ENCODE results near the gene ELAPOR1. TPM values are rescaled to one million over a fixed set of nuclear protein-coding genes. Genes with fewer than 3 reads are reported as not detected.
A peak's percentile ranks its signal among the peaks of the same experiment; 100 is the strongest.

The ELAPOR1 gene
- total and polyA plus RNA-seq, 8 donors: 46.9 to 186 (median 143) TPM

- Histone ChIP-seq H3K36me3 (no peaks in the 10 kb centered on the region), H3K9me3 (no peaks in the 10 kb centered on the region), H3K4me3 (no peak overlapping the region), H3K4me1 (no peaks in the 10 kb centered on the region), H3K27me3 (no peaks in the 10 kb centered on the region), H3K27ac (no peak overlapping the region)
- 75 to 76% methylated on average over 3 of the region's 3 CpGs for WGBS, 2 donors
- TF ChIP-seq CTCF (IDR thresholded peaks at IDR 0.05): no peak
- no peak for DNase-seq
- ATAC-seq: no peak
- intact Hi-C loops (cut with DNase I): no loop called here
- FAIRE-seq: no peak
Observed at GRCh38 chr1:109083501-109083900, 30.4 kb upstream of the ELAPOR1 start.

GRCh38 chr1:109083923-109084322 lies 30.0 kb upstream of the ELAPOR1 start:
- intact Hi-C loops (cut with DNase I): no loop called here
- ATAC-seq (peak in 2 of 4 donors; percentile 50 to 76), FAIRE-seq (no peak), DNase-seq (no peak)
- H3K9me3 ChIP-seq: no peaks in the 10 kb centered on the region
- WGBS, 2 donors: 24 to 27% methylated on average over 1 of the region's 1 CpG
- no peaks in the 10 kb centered on the region for H3K4me1 ChIP-seq
- H3K27me3 ChIP-seq: no peaks in the 10 kb centered on the region
- no peak overlapping the region for H3K4me3 ChIP-seq
- no peaks in the 10 kb centered on the region for H3K36me3 ChIP-seq
- no peak overlapping the region for H3K27ac ChIP-seq
- no peak for TF ChIP-seq CTCF (IDR thresholded peaks at IDR 0.05)

- Histone ChIP-seq H3K9me3 (no peaks in the 10 kb centered on the region), H3K27ac (no peak overlapping the region), H3K4me1 (peaks cover 0 to 1% (median 0%) of the 10 kb centered on the region in 3 donors), H3K27me3 (no peaks in the 10 kb centered on the region), H3K4me3 (no peak overlapping the region), H3K36me3 (no peaks in the 10 kb centered on the region)
- DNase-seq: no peak
- no peak for ATAC-seq
- 79 to 86% methylated on average over 13 of the region's 13 CpGs for WGBS, 2 donors
- TF ChIP-seq CTCF (IDR thresholded peaks at IDR 0.05): no peak
- intact Hi-C loops (cut with DNase I): no loop called here
- FAIRE-seq: no peak
Observed at GRCh38 chr1:109084563-109085517, 29.1 kb upstream of the ELAPOR1 start.

GRCh38 chr1:109089242-109090015 lies 24.5 kb upstream of the ELAPOR1 start:
- WGBS, 2 donors: 39 to 59% methylated on average over 31 of the region's 31 CpGs
- Histone ChIP-seq H3K36me3 (no peaks in the 10 kb centered on the region), H3K4me3 (peak overlapping the region in 3 of 4 donors; percentile 82 to 85 (median 83)), H3K27me3 (no peaks in the 10 kb centered on the region), H3K4me1 (peaks cover 9 to 15% (median 14%) of the 10 kb centered on the region in 3 donors), H3K9me3 (no peaks in the 10 kb centered on the region), H3K27ac (peak overlapping the region in 2 of 4 donors; percentile 98)
- DNase-seq: peak; percentile 66 to 84 (median 75)
- peak; percentile 63 to 72 (median 68) for ATAC-seq
- intact Hi-C loops (cut with DNase I): no loop called here
- FAIRE-seq: no peak
- peak; percentile 34 to 46 (median 43) for TF ChIP-seq CTCF (IDR thresholded peaks at IDR 0.05)

All from pancreas (tissue), 10 donors.